H1 (cell line): ENCODE data around the gene POLR3H. TPM values are rescaled to one million over a fixed set of nuclear protein-coding genes. Genes with fewer than 3 reads are reported as not detected.

Experiments used
- GABPA ChIP-seq: IDR thresholded peaks from 2 replicates; pipeline ENCODE4 v1.6.1; 2011; ENCODE audit warnings: mild to moderate bottlenecking, low read length, moderate library complexity, borderline replicate concordance; ENCODE audit not compliant: insufficient read depth
- KDM5A ChIP-seq: fragments of 200-600 bp; IDR thresholded peaks from 2 replicates; pipeline ENCODE4 v1.7.1; 2012; ENCODE audit warnings: mild to moderate bottlenecking, low read length, inconsistent platforms, mixed read lengths
- ZNF274 ChIP-seq: IDR thresholded peaks from 2 replicates; pipeline ENCODE4 v1.7.0; 2012; ENCODE audit warnings: low read length, borderline replicate concordance; ENCODE audit errors: extremely low read depth
- polyA plus RNA-seq, 7 experiments: library from polyadenylated mRNA; depleted of rRNA in 3 of 7; stranded (reverse) in 5 of 7; unstranded in 2 of 7; fragments of >200 nt in 5 of 7; fragments of 200-250 nt in 2 of 7; gene quantifications; 1 replicate in 5 of 7; 2 replicates in 1 of 7; 4 replicates in 1 of 7; pipeline versions ENCODE4 v1.2.1 to v1.2.3, GENCODE V29; 2011 to 2013; ENCODE audit warnings: missing spikeins in 2 of 7, mixed read lengths in 2 of 7
- total RNA-seq: library from RNA; stranded (reverse); fragmentation: NEBNext Ultra II Directional; extraction: Animal tissue kit (Norgen Biotek cat#: 25700); gene quantifications from 2 replicates; pipeline ENCODE4 v1.2.1, GENCODE V29; 2021

POLR3H gene
- total and polyA plus RNA-seq, 2 of the 8 experiments (the other 6 are each of a cell fraction or from before 2014, with no cell fraction given) = 29.7 to 39.2 TPM

GRCh38 chr22:41548830-41549211 lies 4.6 kb upstream of the POLR3H start (continued):
- TF ChIP-seq ZNF274 = no peak
- no peak for TF ChIP-seq KDM5A
- no peak for TF ChIP-seq GABPA
